GM21360 (cell line): ENCODE results near the gene RUNX2.
A peak's percentile ranks its signal among the peaks of the same experiment; 100 is the strongest.

Experiments
- ATAC-seq: cut with Tn5 transposase; IDR thresholded peaks from one replicate; pipeline ENCODE4 v1.9.1; 2021; ENCODE audit warnings: mild to moderate bottlenecking, moderate library complexity; ENCODE audit not compliant: unreplicated experiment

Gene RUNX2

GRCh38 chr6:45350186-45350710 is 22.1 kb downstream of the RUNX2 start:
- no peak for ATAC-seq

DNA sequence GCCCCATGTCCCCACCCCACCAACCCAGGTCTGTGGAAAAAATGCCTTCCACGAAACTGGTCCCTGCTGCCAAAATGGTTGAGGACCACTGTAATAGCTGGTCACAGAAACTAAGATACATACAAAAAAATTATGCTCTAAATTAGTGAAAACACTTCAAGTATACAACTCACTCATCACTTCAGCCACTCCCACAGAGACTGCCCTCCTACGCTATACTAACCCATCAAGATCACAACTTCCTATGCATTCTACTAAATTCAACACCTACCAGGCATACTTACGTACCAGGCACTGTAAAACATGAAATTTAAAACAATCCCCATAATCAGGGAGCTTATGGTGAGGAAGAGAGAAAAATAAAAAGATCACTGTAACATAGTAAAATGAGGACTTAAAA is 22.9 kb downstream of the RUNX2 start:
- no peak for ATAC-seq

- no peak for ATAC-seq
These were observed 23.5 kb downstream of the RUNX2 start for GRCh38 chr6:45351667-45352066.

DNA sequence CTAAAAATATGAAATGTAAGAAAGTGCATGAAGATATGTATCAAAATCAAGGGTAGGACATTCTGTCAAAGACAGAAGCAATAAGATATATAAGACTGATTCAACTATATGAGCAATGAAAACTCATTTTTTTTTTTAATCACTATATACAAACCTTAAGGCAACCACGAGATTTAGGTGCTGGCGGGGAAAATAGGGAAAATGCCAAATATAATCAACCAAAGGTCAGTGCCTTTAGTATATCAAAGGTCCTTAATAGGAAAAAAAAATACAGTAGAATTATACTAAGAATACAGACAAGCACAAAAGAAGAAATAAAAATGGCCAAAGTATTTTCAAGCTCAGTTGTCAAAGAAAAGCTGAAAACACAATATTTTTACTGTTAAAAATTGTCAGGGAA is 25.5 kb downstream of the RUNX2 start:
- ATAC-seq, result no peak

DNA sequence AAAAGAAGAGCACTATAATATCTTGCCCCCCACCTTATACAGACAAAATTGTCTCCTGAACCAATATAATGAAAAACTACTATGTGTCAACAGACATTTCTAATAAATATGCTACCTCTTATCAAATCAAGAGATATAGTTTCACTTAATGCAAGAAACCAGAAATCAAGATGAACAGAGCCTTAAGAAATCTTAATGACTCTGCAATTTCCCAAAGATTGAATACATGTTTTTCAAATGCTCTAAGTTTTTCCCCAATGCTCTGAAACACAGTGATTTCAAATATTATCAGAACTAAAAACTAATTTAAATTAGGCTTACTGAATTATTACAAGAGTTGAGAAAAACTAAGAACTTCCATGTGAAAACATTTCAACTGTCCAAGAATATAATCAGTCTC is 36.3 kb downstream of the RUNX2 start:
- ATAC-seq, result no peak

DNA sequence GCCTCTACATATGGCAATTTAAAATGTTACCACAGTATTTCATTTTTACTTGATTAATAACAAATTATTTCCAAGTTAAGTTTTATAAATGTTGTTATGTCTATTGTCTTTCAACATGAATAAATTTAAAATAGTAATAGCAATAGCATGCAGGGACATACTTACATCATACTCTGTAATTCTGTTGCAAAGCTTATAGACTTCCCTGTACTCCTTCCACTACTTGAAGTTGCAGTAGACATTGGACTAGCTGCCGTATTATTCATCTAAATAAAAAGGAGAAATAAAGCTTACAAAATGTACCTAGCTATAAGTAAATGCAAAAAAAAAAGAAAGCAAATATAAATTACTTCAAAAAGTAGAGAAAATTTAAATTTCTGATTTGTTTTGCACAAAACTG is 36.9 kb downstream of the RUNX2 start:
- ATAC-seq, result no peak

DNA sequence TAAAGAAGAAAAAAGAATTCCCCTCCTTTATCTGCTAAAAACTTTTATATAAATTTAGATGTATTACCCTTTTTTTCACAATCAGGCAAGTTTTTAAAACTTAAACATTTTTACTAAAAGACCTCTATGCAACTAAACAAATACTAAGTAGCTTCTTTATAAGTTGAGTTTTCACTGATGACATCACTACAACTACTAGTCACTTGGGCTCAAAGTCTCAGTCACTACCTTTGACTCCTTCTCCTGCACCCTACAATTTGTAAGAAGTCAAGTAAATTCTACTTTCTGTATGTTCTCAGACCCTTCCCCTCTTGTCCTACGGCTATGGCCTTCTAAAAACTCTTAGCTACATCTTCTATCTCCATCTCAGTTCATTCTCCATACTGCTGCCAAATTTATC is 38.4 kb downstream of the RUNX2 start:
- no peak for ATAC-seq

DNA sequence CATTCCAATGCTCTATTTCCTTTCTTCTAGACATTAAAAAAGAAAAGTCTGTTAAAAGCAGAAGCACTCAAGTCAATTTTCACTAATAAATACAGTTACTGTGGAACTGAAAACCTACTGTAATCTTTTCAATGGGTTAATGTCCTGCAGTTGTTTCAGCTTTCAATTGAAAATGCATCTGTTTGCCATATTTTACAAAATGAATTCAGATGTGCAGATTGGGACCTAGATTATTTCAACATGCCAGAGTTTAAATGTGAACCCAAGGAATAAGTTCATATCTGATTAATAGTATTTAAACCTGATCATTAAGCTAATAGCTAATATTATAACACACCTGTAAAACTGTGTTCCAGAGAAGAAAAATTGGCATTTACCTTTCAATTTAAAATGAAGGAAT is 39.9 kb downstream of the RUNX2 start:
- ATAC-seq, result no peak

- ATAC-seq, result no peak
These were observed 41.7 kb downstream of the RUNX2 start for GRCh38 chr6:45369870-45370269.

- no peak for ATAC-seq
These were observed 43.9 kb downstream of the RUNX2 start for GRCh38 chr6:45371924-45372573.

GRCh38 chr6:45375449-45375848 is 47.3 kb downstream of the RUNX2 start:
- ATAC-seq, result no peak

- no peak for ATAC-seq
These were observed 48.3 kb downstream of the RUNX2 start for GRCh38 chr6:45376310-45377042.

- peak; percentile 4 for ATAC-seq
These were observed 49.0 kb downstream of the RUNX2 start for GRCh38 chr6:45377043-45377553.

- ATAC-seq, result peak; percentile 80
These were observed 49.6 kb downstream of the RUNX2 start, which contains the start of gene SUPT3H for GRCh38 chr6:45377554-45378333. SUPT3H (minus strand) TSS chr6:45377934.

DNA sequence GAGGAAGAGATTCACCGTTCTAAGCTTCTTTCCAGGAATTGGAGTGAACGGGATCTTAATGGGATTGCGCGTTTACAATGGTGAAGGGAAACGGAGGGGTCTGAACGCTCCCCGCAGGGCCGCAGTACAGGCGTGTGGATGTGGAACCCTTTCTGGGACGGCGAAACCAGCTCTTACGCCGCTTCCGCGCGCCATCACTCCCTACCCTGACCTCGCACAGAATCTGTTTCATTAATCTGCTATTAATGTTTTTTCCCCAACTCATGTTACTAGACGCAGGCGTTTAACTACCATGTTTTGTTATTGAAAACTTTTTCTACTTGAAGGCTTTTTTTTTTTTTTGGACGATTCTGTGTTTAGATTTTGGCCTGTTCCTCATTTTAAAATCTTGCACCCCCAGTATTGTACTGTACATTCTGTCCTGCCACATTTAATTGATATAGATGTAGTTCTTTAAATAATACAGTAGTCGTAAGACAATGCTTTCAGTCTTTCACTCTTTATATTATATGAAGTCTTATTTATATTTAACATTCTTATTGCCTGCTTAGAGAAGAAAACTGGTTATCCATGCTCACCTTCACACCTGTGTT is 50.3 kb downstream of the RUNX2 start:
- peak; percentile 15 for ATAC-seq

DNA sequence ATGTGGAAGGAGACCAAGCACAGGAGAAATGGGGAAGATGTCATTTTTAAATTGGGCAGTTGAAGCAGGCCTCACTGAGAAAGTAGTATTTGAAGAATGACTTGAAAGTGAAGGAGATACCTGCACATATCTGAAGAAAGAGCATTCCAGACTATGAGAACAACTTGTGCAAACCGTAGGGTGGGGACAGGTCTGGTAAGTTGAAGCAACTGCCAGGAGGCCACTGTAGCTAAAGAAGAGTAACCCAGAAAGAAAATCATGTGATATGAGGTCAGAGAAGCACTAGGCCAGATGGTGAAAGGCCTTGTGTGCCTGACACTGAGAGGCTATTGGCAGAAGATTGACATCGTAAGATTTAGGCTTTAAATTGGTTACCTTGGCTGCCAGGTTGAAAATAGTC is 54.3 kb downstream of the RUNX2 start:
- no peak for ATAC-seq

DNA sequence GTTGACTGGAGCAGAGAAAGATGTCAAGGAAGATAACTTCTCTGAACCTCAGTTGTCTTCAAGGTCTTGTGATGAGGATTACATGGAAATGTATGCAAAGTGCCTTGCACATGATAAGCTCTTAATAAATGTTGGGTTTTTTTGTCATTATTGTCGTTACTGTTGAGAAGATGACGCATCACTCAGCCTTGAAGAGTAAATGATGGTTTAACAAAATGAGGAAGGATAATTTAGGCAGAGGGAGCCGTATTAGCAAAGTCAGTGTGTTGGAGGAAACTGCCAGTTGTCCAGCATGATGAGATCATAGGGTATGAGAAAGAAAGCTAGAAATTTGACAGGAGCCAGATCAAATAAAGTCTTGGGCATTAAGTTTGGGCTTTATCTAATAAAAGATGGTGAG is 58.4 kb downstream of the RUNX2 start:
- no peak for ATAC-seq

- ATAC-seq, result no peak
These were observed 59.1 kb downstream of the RUNX2 start for GRCh38 chr6:45387236-45387635.

DNA sequence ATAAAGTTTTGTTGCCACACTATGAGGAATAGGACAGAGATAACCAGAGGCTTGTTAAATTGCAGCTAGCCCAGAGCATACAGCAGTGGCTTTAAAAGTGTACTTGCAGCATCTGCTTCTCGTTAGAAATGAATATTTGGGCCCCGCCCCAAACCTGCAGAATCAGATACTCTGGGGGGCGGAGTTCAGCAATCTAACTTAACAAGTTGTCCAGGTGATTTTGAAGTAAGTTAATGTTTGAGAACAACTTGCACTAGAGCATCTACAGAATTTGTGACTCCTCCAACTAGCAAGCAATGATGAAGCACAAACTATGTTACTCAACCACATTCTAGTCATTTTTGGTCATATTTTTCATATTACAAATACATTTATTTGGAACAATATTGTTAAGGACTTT is 60.2 kb downstream of the RUNX2 start:
- ATAC-seq, result no peak

DNA sequence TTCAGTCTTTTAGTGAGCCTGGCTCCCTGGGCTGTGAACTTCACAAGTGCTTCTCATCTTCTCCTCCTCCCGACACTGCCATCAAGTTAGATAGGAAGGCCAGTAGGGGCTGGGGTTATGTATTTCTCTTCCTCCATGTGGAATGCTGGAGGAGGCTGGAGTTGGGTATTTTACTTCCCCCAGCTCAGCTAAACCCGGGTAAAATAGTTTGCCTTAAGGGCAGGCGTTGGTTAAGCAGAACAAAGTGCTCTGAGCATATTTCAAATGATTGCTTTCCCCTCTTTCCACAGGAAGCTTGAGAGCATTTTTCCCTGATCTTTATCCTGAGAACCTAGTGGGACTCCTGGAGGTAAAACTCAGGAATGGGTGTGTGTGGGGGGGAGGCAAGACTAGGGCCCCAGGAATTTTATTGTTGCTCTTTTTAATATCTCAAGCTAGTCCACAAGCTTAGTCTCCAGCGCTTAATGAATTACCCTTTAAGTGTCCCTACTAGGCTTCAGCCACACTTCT is 66.5 kb downstream of the RUNX2 start:
- no peak for ATAC-seq
